H9 (cell line): Measurements from ENCODE around the gene MSMP. TPM values are rescaled to one million over a fixed set of nuclear protein-coding genes. Genes with fewer than 3 reads are reported as not detected.
A peak's percentile ranks its signal among the peaks of the same experiment; 100 is the strongest.

Source experiments
- DNase-seq: peaks from one replicate; pipeline ENCODE4 v3.0.0-alpha.2; 2017
- H2AFZ ChIP-seq: one replicate; pipeline ENCODE4 v1.6.1; 2013; ENCODE audit warnings: mild to moderate bottlenecking, low read length, control low read depth, moderate library complexity
- H2AK5ac ChIP-seq: 2 replicates; pipeline ENCODE4 v1.6.1; 2013; ENCODE audit warnings: low read length, control low read depth, mixed read lengths; ENCODE audit not compliant: insufficient read length
- H2BK120ac ChIP-seq: one replicate; pipeline ENCODE4 v1.6.1; 2013; ENCODE audit warnings: low read depth, mild to moderate bottlenecking, low read length, control low read depth, inconsistent platforms; ENCODE audit not compliant: poor library complexity, severe bottlenecking
- H2BK12ac ChIP-seq: 2 replicates; pipeline ENCODE4 v1.6.1; 2013; ENCODE audit warnings: low read length, control low read depth, mixed read lengths, low read depth; ENCODE audit not compliant: insufficient read length
- H2BK15ac ChIP-seq: 2 replicates; pipeline ENCODE4 v1.6.1; 2013; ENCODE audit warnings: low read depth, low read length, control low read depth
- H2BK20ac ChIP-seq: one replicate; pipeline ENCODE4 v1.6.1; 2013; ENCODE audit warnings: low read depth, mild to moderate bottlenecking, low read length, control low read depth, inconsistent platforms; ENCODE audit not compliant: poor library complexity, severe bottlenecking
- H2BK5ac ChIP-seq: 2 replicates; pipeline ENCODE4 v1.6.1; 2013; ENCODE audit warnings: low read length, control low read depth, mixed read lengths; ENCODE audit not compliant: insufficient read length
- H3K14ac ChIP-seq: 2 replicates; pipeline ENCODE4 v1.6.1; 2013; ENCODE audit warnings: low read length, control low read depth; ENCODE audit not compliant: insufficient read depth
- H3K18ac ChIP-seq: 2 replicates; pipeline ENCODE4 v1.6.1; 2013; ENCODE audit warnings: low read depth, mild to moderate bottlenecking, mixed read lengths, low read length, control low read depth; ENCODE audit not compliant: insufficient read length
- H3K23ac ChIP-seq: 2 replicates; pipeline ENCODE4 v1.6.1; 2013; ENCODE audit warnings: low read length, control low read depth, mixed read lengths, low read depth; ENCODE audit not compliant: insufficient read length
- H3K23me2 ChIP-seq: 2 replicates; pipeline ENCODE4 v1.6.1; 2013; ENCODE audit warnings: low read depth, mild to moderate bottlenecking, mixed read lengths, low read length, control low read depth; ENCODE audit not compliant: insufficient read length, poor library complexity, severe bottlenecking
- H3K27ac ChIP-seq: 2 replicates; pipeline ENCODE4 v1.5.1; 2013; ENCODE audit warnings: low read length, control low read depth, mixed read lengths, low read depth; ENCODE audit not compliant: insufficient read length
- H3K27me3 ChIP-seq: 2 replicates; pipeline ENCODE4 v1.6.1; 2013; ENCODE audit warnings: low read length, control low read depth, inconsistent platforms; ENCODE audit not compliant: insufficient read depth
- H3K4ac ChIP-seq: 2 replicates; pipeline ENCODE4 v1.6.1; 2013; ENCODE audit warnings: low read depth, mild to moderate bottlenecking, control low read depth, inconsistent platforms, low read length, moderate library complexity
- H3K4me1 ChIP-seq: 2 replicates; pipeline ENCODE4 v1.6.1; 2013; ENCODE audit warnings: low read length, control low read depth, inconsistent platforms; ENCODE audit not compliant: insufficient read depth
- H3K4me2 ChIP-seq: 2 replicates; pipeline ENCODE4 v1.6.1; 2013; ENCODE audit warnings: low read length, control low read depth, mixed read lengths; ENCODE audit not compliant: insufficient read length, insufficient read depth
- H3K56ac ChIP-seq: 2 replicates; pipeline ENCODE4 v1.6.1; 2013; ENCODE audit warnings: low read depth, mild to moderate bottlenecking, mixed read lengths, low read length, control low read depth; ENCODE audit not compliant: insufficient read length
- H3K79me1 ChIP-seq: 2 replicates; pipeline ENCODE4 v1.6.1; 2013; ENCODE audit warnings: low read depth, mild to moderate bottlenecking, moderate library complexity, low read length, control low read depth, inconsistent platforms; ENCODE audit not compliant: insufficient read depth, poor library complexity, severe bottlenecking
- H3K79me2 ChIP-seq: 2 replicates; pipeline ENCODE4 v1.6.1; 2013; ENCODE audit warnings: low read length, control low read depth, inconsistent platforms; ENCODE audit not compliant: insufficient read depth
- H3K9ac ChIP-seq: 2 replicates; pipeline ENCODE4 v1.6.1; 2013; ENCODE audit warnings: low read length, control low read depth, mixed read lengths; ENCODE audit not compliant: insufficient read length; ENCODE audit errors: extremely low read depth
- H3K9me3 ChIP-seq: one replicate; pipeline ENCODE4 v1.6.1; 2013; ENCODE audit warnings: low read depth, low read length, inconsistent platforms; ENCODE audit not compliant: control insufficient read depth
- H3T11ph ChIP-seq: one replicate; pipeline ENCODE4 v1.6.1; 2013; ENCODE audit warnings: mild to moderate bottlenecking, low read length, control low read depth, inconsistent platforms
- H4K20me1 ChIP-seq: one replicate; pipeline ENCODE4 v1.6.1; 2013; ENCODE audit not compliant: control insufficient read depth, insufficient read length, insufficient read depth
- H4K5ac ChIP-seq: 2 replicates; pipeline ENCODE4 v1.6.1; 2013; ENCODE audit warnings: low read depth, mild to moderate bottlenecking, mixed read lengths, low read length, control low read depth; ENCODE audit not compliant: insufficient read length
- H4K8ac ChIP-seq: replicated peaks from 2 replicates; pipeline ENCODE4 v1.6.1; 2013; ENCODE audit warnings: low read length, control low read depth, mixed read lengths, low read depth; ENCODE audit not compliant: insufficient read length
- H4K91ac ChIP-seq: 2 replicates; pipeline ENCODE4 v1.6.1; 2013; ENCODE audit warnings: low read depth, mild to moderate bottlenecking, moderate library complexity, mixed read lengths, low read length, control low read depth; ENCODE audit not compliant: insufficient read length
- H3K27ac Mint-ChIP-seq, 3 experiments: 2 replicates in 2 of 3; 3 replicates in 1 of 3; pipeline ENCODE4 v1.8.0; 2020 to 2021; ENCODE audit warnings: mixed read lengths in 3 of 3, mild to moderate bottlenecking in 1 of 3, moderate library complexity in 1 of 3
- H3K27me3 Mint-ChIP-seq: 2 replicates; pipeline ENCODE4 v1.8.0; 2021; ENCODE audit warnings: low read depth, mild to moderate bottlenecking, moderate library complexity, mixed read lengths
- H3K36me3 Mint-ChIP-seq, 3 experiments: 2 replicates in 2 of 3; 3 replicates in 1 of 3; pipeline ENCODE4 v1.8.0; 2020 to 2021; ENCODE audit warnings: low read depth in 3 of 3, mixed read lengths in 3 of 3; ENCODE audit not compliant: insufficient read depth in 1 of 3
- H3K4me1 Mint-ChIP-seq, 2 experiments: 2 replicates each; pipeline ENCODE4 v1.8.0; 2020; ENCODE audit warnings: mixed read lengths in 2 of 2
- H3K4me3 Mint-ChIP-seq, 2 experiments: 2 replicates in 1 of 2; 3 replicates in 1 of 2; pipeline ENCODE4 v1.8.0; 2020 to 2021; ENCODE audit warnings: mild to moderate bottlenecking in 2 of 2, mixed read lengths in 2 of 2, moderate library complexity in 1 of 2
- H3K9me3 Mint-ChIP-seq, 2 experiments: 2 replicates in 1 of 2; 3 replicates in 1 of 2; pipeline ENCODE4 v1.8.0; 2020; ENCODE audit warnings: mild to moderate bottlenecking in 2 of 2, mixed read lengths in 2 of 2, moderate library complexity in 1 of 2
- WGBS: extraction: QIAGEN DNeasy Blood & Tissue Kit; methylation state at CpG from one replicate; pipeline ENCODE4 v1.1.7; 2013; ENCODE audit warnings: missing lambda C conversion rate, low lambda C conversion rate, mixed read lengths; ENCODE audit not compliant: insufficient read length; ENCODE audit errors: extremely low coverage; 5-methylcytosine and 5-hydroxymethylcytosine counted together
- total RNA-seq: library from RNA; stranded (reverse); gene quantifications from 2 replicates; pipeline ENCODE4 v1.2.1, GENCODE V29; 2021
- TF ChIP-seq, protein P1 (sequence below): fragments of 200-600 bp; sonication (generic); conservative IDR thresholded peaks from 3 replicates; pipeline ENCODE4 v1.8.0; 2021; ENCODE audit warnings: antibody characterized with exemption, mild to moderate bottlenecking

Gene MSMP
- total RNA-seq, 1 experiment from 2014 or later, result 0.83 TPM

DNA sequence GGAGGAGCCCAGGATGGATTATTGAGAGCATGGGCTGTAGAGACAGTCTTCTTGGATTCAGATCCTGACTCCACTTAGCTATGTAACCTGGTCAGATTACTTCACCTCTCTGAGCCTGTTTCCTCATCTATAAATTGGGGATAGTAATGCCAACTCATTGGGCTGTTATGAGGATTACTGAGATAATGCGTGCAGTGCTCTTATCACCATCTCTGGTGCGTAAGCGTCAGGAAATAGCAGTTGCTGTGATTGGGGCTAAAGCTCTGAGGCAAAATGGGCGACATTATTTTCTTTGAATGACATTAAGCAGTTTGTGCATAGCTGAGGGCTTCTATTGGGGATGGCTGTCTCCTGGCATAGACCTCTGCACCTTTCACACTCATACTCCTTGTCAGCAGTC is 995 bp upstream of the MSMP start:
- H3K36me3 Mint-ChIP-seq, result peaks cover 19 to 37% (median 36%) of the 10 kb centered on the region in 3 experiments; a peak in 6 of 7 replicates
- Histone ChIP-seq H2BK120ac (no peak overlapping the region), H3T11ph (no peak overlapping the region), H2BK5ac (no peak overlapping the region), H4K91ac (no peak overlapping the region), H3K18ac (no peak overlapping the region), H3K4me2 (no peak overlapping the region), H4K5ac (no peak overlapping the region), H3K9ac (no peak overlapping the region), H3K14ac (no peak overlapping the region), H2AFZ (no peak overlapping the region), H2BK12ac (no peak overlapping the region), H4K20me1 (no peaks in the 10 kb centered on the region), H3K4me1 (no peaks in the 10 kb centered on the region), H3K79me1 (peaks cover 4% of the 10 kb centered on the region), H2BK20ac (no peak overlapping the region), H3K23me2 (peaks cover 3% of the 10 kb centered on the region), H3K9me3 (no peaks in the 10 kb centered on the region), H2AK5ac (no peak overlapping the region), H3K27ac (no peak overlapping the region), H2BK15ac (no peak overlapping the region), H3K56ac (no peak overlapping the region), H3K27me3 (no peaks in the 10 kb centered on the region), H3K23ac (no peak overlapping the region), H3K79me2 (no peaks in the 10 kb centered on the region; the same call in 1 of the 2 replicates), H4K8ac (no peak overlapping the region), H3K4ac (no peak overlapping the region)
- TF ChIP-seq, protein P1, sequence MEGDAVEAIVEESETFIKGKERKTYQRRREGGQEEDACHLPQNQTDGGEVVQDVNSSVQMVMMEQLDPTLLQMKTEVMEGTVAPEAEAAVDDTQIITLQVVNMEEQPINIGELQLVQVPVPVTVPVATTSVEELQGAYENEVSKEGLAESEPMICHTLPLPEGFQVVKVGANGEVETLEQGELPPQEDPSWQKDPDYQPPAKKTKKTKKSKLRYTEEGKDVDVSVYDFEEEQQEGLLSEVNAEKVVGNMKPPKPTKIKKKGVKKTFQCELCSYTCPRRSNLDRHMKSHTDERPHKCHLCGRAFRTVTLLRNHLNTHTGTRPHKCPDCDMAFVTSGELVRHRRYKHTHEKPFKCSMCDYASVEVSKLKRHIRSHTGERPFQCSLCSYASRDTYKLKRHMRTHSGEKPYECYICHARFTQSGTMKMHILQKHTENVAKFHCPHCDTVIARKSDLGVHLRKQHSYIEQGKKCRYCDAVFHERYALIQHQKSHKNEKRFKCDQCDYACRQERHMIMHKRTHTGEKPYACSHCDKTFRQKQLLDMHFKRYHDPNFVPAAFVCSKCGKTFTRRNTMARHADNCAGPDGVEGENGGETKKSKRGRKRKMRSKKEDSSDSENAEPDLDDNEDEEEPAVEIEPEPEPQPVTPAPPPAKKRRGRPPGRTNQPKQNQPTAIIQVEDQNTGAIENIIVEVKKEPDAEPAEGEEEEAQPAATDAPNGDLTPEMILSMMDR, result no peak
- H3K27me3 Mint-ChIP-seq, result no peaks in the 10 kb centered on the region
- no peak for DNase-seq
- H3K4me3 Mint-ChIP-seq, result peak overlapping the region in 1 of 2 experiments; percentile 12; a peak in 1 of 5 replicates
- H3K4me1 Mint-ChIP-seq, result peaks cover 25 to 26% of the 10 kb centered on the region in 2 experiments
- no peak overlapping the region; a peak in 1 of 7 replicates for H3K27ac Mint-ChIP-seq
- no CpG with 5 or more reads among the region's 4 CpGs for WGBS
- no peaks in the 10 kb centered on the region for H3K9me3 Mint-ChIP-seq
